Gastroesophageal sphincter (tissue), 3 donors: ENCODE measurements around the gene BDH1.

Experiments used
- EP300 ChIP-seq: sonication (generic); formaldehyde crosslinking; IDR thresholded peaks from one replicate; pipeline ENCODE4 v1.6.1; 2017; ENCODE audit warnings: antibody characterized with exemption, mild to moderate bottlenecking
- POLR2A ChIP-seq, 2 donors: fragments of 450-650 bp; IDR thresholded peaks; one replicate each; pipeline ENCODE4 v1.6.1; 2017; ENCODE audit warnings: antibody characterized with exemption in 2 of 2, mild to moderate bottlenecking in 2 of 2, moderate library complexity in 1 of 2
- POLR2AphosphoS5 ChIP-seq: sonication (generic); formaldehyde crosslinking; IDR thresholded peaks from one replicate; pipeline ENCODE4 v1.6.1; 2017; ENCODE audit warnings: antibody characterized with exemption
- TF ChIP-seq, protein P1 (sequence below), 4 experiments: fragments of 200-600 bp in 2 of 4; fragments of 450-650 bp in 2 of 4; sonication (generic) in 1 of 4; IDR thresholded peaks; one replicate each; pipeline ENCODE4 v1.5.1; 2017 to 2019; ENCODE audit warnings: antibody characterized with exemption in 4 of 4, mild to moderate bottlenecking in 2 of 4, moderate library complexity in 2 of 4

DNA sequence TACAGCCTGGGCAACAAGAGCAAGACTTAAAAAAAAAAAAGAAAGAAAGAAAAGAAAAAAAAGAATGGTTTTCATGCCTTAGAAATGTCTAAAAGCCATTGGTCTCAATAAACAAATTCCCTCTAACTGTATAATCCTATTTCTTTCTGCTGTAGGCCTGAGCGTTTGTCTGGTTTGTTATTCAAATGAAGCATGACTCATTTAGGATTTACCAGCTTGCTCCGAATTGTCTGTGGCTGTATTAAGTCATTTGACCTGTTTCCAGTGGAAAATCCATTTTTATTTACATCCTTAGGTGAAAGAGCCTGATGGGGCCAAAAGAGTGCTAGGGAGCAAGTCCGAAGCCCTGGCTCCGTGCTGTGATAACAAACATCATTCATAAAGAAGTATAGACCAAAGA, 73.8 kb downstream of the BDH1 start:
- TF ChIP-seq, protein P1, sequence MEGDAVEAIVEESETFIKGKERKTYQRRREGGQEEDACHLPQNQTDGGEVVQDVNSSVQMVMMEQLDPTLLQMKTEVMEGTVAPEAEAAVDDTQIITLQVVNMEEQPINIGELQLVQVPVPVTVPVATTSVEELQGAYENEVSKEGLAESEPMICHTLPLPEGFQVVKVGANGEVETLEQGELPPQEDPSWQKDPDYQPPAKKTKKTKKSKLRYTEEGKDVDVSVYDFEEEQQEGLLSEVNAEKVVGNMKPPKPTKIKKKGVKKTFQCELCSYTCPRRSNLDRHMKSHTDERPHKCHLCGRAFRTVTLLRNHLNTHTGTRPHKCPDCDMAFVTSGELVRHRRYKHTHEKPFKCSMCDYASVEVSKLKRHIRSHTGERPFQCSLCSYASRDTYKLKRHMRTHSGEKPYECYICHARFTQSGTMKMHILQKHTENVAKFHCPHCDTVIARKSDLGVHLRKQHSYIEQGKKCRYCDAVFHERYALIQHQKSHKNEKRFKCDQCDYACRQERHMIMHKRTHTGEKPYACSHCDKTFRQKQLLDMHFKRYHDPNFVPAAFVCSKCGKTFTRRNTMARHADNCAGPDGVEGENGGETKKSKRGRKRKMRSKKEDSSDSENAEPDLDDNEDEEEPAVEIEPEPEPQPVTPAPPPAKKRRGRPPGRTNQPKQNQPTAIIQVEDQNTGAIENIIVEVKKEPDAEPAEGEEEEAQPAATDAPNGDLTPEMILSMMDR (IDR thresholded peaks at IDR 0.05): no peak
- TF ChIP-seq POLR2A (IDR thresholded peaks at IDR 0.05): no peak
- no peak for TF ChIP-seq POLR2AphosphoS5
- TF ChIP-seq EP300: no peak
